ENCODE measurements around the gene MEN1. TPM values are rescaled to one million over a fixed set of nuclear protein-coding genes. Genes with fewer than 3 reads are reported as not detected.

MEN1 gene
- total RNA-seq, 2 experiments from 2014 or later: 16.4 to 17.7 TPM

- peaks cover 53% of the 10 kb centered on the region for H3K36me3 ChIP-seq (ENCODE audit: insufficient read depth, low read length)
- no peak for TF ChIP-seq CTCF (IDR thresholded peaks at IDR 0.05)
- Mint-ChIP-seq H3K27me3 (no peaks in the 10 kb centered on the region), H3K4me1 (ENCODE audit: low read depth) (peaks cover 68% of the 10 kb centered on the region), H3K4me3 (peak overlapping the region; percentile 72), H3K27ac (peak overlapping the region; percentile 85), H3K36me3 (ENCODE audit: low read depth) (peaks cover 50% of the 10 kb centered on the region), H3K9me3 (no peaks in the 10 kb centered on the region)
- CTCF ChIA-PET: interaction anchor here (0.6 to 5.9 kb wide), 6 partner anchors 11 to 114 kb away, joined by 3 to 45 read pairs (median 4); partner anchors contain the start of gene RASGRP2
- ATAC-seq (ENCODE audit: poor library complexity) (no peak), DNase-seq (peak in 1 of 14 experiments; percentile 31)
- intact Hi-C loops (cut with DNase I, micrococcal nuclease): no loop called here
- no peak overlapping the region for H3K4me3 ChIP-seq (ENCODE audit: low read length)
- no peaks in the 10 kb centered on the region for H3K27me3 ChIP-seq (ENCODE audit: control insufficient read depth in 1 of 2, insufficient read depth in 2 of 2, low read length in 2 of 2)
- POLR2A ChIA-PET: interaction anchor here (0.6 to 15.0 kb wide), 10 partner anchors 14 to 87 kb away, joined by 3 to 634 read pairs (median 3); partner anchors contain the start of genes MAP4K2, MEN1, RASGRP2 and SF1
- peak overlapping the region; percentile 8 to 34 for H3K27ac ChIP-seq (ENCODE audit: low read depth in 1 of 2, low read length in 2 of 2)
- no peaks in the 10 kb centered on the region for H3K9me3 ChIP-seq (ENCODE audit: control insufficient read depth in 1 of 2, insufficient read depth in 1 of 2, low read length in 2 of 2)
- H3K4me1 ChIP-seq (ENCODE audit: insufficient read depth, low read length): peaks cover 89% of the 10 kb centered on the region
Measured at GRCh38 chr11:64760759-64761420, 49.5 kb downstream of the MEN1 start.

- TF ChIP-seq CTCF (IDR thresholded peaks at IDR 0.05): no peak
Measured at GRCh38 chr11:64759722-64760719, 50.3 kb downstream of the MEN1 start, which contains the start of gene PYGM. TSS of gene PYGM (minus strand) at chr11:64759974. CDS start at chr11:64759898, 76 bp downstream.

More at GRCh38 chr11:64759722-64760719, 50.3 kb downstream of the MEN1 start, which contains the start of gene PYGM:
- Mint-ChIP-seq H3K27me3 (no peaks in the 10 kb centered on the region), H3K4me1 (ENCODE audit: low read depth) (peaks cover 59% of the 10 kb centered on the region), H3K27ac (peak within 1 kb of the TSS; percentile 85), H3K4me3 (peak within 1 kb of the TSS; percentile 72), H3K36me3 (ENCODE audit: low read depth) (peaks cover 42% of the 10 kb centered on the region), H3K9me3 (no peaks in the 10 kb centered on the region)
- H3K36me3 ChIP-seq (ENCODE audit: insufficient read depth, low read length): peaks cover 46% of the 10 kb centered on the region
- H3K27ac ChIP-seq (ENCODE audit: low read depth in 1 of 2, low read length in 2 of 2): peak within 1 kb of the TSS in 1 of 2 donors; percentile 34
- intact Hi-C loops (cut with DNase I, micrococcal nuclease): no loop called here
- H3K27me3 ChIP-seq (ENCODE audit: control insufficient read depth in 1 of 2, insufficient read depth in 2 of 2, low read length in 2 of 2): no peaks in the 10 kb centered on the region
- POLR2A ChIA-PET: interaction anchor here (1.0 to 15.0 kb wide), 8 partner anchors 13 to 84 kb away, joined by 3 to 634 read pairs (median 4); partner anchors contain the start of genes RASGRP2 and SF1
- H3K4me1 ChIP-seq (ENCODE audit: insufficient read depth, low read length): peaks cover 85% of the 10 kb centered on the region
- ATAC-seq (ENCODE audit: poor library complexity) (no peak), DNase-seq (peak in 2 of 14 experiments; percentile 34 to 44)
- CTCF ChIA-PET: interaction anchor here (1.0 to 5.9 kb wide), 4 partner anchors 10 to 72 kb away, joined by 3 to 45 read pairs (median 4); partner anchors contain the start of gene RASGRP2
- no peak within 1 kb of the TSS for H3K4me3 ChIP-seq (ENCODE audit: low read length)
- H3K9me3 ChIP-seq (ENCODE audit: control insufficient read depth in 1 of 2, insufficient read depth in 1 of 2, low read length in 2 of 2): no peaks in the 10 kb centered on the region

Measured in CD4-positive, alpha-beta T cell (primary cell).